Measurements from ENCODE around the gene DPH2.

The DPH2 gene

DNA sequence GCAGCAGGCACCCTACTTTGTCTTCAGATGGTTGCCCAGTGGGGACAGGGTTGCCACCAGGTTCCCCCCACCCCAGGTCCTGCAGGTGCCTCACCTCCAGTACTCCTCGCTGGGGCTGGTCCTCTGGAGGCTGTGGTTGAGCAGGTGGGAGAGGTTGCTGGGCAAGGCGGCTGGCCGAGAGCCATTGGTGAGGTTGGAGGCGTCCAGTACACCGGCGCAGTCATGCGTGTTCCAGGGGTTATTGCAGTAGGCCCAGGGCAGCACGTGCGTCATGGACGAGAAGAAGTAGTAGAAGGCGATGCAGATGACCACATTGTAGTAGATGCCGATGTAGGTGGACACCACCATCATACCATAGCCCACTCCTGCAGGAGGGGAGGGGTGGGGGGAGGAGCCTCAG lies 38.4 kb downstream of the DPH2 start:
- DNase-seq: no peak

DNA sequence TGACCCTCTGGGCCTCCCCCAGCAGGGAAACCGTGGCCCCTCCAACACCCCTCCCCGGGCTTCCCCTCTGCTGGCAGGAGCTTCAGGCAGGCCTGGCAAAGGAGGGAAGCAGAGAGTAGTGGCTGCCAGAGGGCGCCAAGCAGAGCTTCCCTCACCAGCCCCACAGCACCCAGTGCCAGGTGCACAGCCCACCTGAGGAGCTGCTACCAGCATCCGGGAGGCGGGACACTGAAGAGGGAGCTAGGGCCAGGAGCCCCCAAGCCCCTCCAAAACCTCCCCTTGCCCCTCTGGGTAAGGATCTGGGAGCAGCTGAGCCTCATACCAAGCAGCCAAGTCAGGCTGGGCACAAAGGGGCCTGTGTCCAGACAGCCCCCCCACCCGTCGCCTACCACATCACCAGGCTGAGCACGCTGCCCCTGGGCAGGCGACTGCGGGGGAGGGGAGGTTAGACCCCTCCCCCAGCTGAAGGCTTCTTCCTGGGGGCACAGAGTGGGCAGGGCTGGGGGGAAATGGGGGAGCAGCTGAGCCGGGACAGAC lies 41.2 kb downstream of the DPH2 start:
- DNase-seq: no peak

- no peak for DNase-seq
These were observed 42.6 kb downstream of the DPH2 start for GRCh38 chr1:44012404-44012803.

GRCh38 chr1:44012941-44013609 lies 43.3 kb downstream of the DPH2 start:
- DNase-seq: no peak

- no peak for DNase-seq
These were observed 44.1 kb downstream of the DPH2 start for GRCh38 chr1:44013949-44014348.

DNA sequence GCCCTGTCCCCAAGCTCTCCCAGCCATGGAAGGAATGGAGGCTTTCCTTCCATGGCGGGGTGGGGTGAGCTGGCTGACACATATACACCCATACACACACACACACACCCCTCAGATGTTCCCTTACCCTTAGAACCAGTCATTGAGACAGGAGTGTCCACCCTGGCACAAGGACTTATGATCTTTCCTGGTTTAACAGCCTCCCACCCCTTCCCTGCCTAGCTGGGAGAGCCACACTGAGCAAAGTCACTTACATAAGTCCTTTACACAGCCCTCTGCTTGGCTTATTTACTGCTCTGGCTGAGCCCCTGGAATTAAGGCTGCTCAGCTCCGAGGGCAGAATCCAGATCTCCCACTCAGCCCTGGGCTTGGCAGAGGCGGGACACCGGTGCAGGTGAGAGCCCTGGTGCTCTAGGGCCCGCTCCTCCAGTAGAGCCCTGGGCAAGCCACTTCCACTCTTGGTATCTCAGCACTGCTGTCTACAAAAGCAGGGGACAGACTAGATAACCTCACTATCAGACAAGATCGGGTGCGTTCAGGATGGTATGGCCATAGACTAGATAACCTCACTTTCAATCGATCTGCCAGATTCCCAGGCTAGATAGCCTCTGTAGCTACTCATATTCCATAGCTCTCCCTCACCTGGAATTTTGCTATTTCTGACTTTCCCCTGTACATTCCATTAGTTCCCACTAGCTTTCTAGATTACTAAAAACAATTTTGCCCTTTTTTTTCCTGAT lies 44.7 kb downstream of the DPH2 start:
- DNase-seq: no peak

DNA sequence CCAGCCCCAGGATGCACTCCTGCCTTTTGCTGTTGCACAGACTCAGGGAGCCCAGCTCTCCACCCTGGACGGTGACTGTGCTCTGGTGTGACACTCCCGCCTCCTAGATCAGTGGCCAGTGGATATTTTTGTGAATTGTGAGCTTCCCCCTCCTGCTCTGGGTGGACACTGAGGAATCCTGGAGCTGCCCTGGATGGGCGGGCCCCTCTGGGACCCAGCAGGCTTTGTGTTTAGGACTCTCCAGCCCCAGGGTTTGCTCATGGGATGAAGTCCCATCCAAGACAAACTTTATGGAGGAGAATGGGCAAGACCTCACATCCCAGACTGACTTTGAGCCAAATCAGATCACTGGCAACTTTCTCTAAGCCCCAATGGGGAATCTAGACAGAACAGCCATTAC lies 45.4 kb downstream of the DPH2 start:
- DNase-seq: no peak

- no peak for DNase-seq
These were observed 46.5 kb downstream of the DPH2 start for GRCh38 chr1:44016041-44016889.

GRCh38 chr1:44016890-44017400 lies 47.1 kb downstream of the DPH2 start:
- no peak for DNase-seq

DNA sequence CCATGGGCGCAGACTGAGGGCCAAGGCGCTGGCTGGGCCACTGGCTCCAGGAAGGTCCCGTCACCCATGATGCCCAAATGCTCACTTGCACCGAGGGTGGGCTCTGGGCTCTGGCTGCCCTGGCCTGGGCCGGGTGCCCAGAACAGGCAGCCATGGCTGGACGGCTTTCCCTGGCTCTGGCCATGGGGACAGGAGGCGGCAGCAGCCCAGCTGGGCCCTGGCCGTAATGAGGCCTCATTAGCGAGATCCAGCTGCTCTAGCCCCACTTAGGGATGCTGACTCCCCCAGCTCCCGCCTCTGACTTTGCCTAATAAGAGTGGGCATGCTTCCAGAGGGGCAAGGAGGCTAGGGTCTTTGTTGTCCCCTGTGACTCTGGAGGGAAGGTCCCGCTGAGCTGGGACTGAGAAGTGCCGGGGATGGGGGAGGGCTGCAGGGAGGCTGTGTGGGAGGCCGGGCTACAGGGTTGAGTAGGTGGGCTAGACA lies 49.7 kb downstream of the DPH2 start:
- DNase-seq: no peak

GRCh38 chr1:44020464-44020863 lies 50.7 kb downstream of the DPH2 start:
- DNase-seq: no peak

GRCh38 chr1:44021156-44021555 lies 51.3 kb downstream of the DPH2 start:
- DNase-seq: no peak

- DNase-seq: no peak
These were observed 51.9 kb downstream of the DPH2 start for GRCh38 chr1:44021581-44022321.

Data from activated effector memory CD4-positive, alpha-beta T cell treated with anti-CD3 and anti-CD28 coated beads, Interleukin-2, amount 50 U/mL, for 16 hours (primary cell).